T-helper 9 cell (primary cell): Measurements from ENCODE around the gene WASHC3.
A peak's percentile ranks its signal among the peaks of the same experiment; 100 is the strongest.
"Not testable (repeated sequence)": the region's sequence is repeated elsewhere in the genome, so short reads cannot be mapped to it uniquely, and the experiment has no call there.

Source experiments
- DNase-seq: peaks from one replicate; pipeline ENCODE4 v3.0.0-alpha.2; 2020
- total RNA-seq, 2 donors: gene quantifications; one replicate each; lab custom pipeline; 2026; lab: John Stamatoyannopoulos, UW

The WASHC3 gene, protein sequence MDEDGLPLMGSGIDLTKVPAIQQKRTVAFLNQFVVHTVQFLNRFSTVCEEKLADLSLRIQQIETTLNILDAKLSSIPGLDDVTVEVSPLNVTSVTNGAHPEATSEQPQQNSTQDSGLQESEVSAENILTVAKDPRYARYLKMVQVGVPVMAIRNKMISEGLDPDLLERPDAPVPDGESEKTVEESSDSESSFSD
- total RNA-seq = 18.3 to 32.7 reads per million in 2 donors

- DNase-seq = peak; percentile 92
These were observed at the start of gene WASHC3 for GRCh38 chr12:102061560-102062418. TSS of gene WASHC3 (minus strand) at chr12:102061991. CDS start at chr12:102061962, 29 bp downstream.

DNA sequence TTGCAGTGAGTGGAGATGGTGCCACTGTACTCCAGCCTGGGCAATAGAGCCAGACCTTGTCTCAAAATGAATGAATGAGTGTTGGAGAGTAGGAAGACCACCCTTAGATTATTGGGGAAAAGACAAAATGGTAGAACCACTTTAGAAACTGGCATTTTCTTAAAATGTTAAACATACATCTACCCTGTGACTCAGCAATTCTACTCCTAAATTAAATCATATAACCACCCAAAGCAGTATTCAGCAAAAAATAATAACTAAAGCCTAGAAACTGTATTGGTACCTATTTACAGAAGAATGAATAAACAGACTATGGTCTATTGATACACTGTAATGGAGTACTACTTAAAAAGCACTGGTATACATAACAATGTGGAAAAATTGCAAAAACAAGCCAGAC lies 49.0 kb upstream of the WASHC3 start:
- no peak for DNase-seq

- DNase-seq = no peak
These were observed 46.2 kb upstream of the WASHC3 start for GRCh38 chr12:102107970-102108369.

DNA sequence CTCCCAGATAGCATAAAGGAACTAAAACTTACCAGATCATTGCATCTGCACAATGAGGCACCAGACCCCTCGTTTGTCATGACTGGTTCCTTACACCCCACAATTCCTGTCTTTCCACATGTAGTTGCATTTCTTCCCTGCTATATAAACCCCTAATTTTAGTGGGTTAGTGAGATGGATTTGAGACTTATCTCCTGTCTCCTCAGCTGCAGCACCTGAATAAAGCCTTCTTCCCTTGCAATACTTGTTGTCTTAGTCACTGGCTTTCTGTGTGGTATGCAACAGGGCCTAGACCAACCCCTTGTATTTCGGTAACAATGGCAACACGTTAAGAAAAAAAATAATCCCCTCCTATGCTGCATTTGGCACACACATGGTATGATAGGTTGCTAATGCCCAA lies 45.1 kb upstream of the WASHC3 start:
- no peak for DNase-seq

- DNase-seq = no peak
These were observed 35.1 kb upstream of the WASHC3 start for GRCh38 chr12:102096855-102097254.

- no peak for DNase-seq
These were observed 34.0 kb upstream of the WASHC3 start for GRCh38 chr12:102095677-102096263.

- DNase-seq = no peak
These were observed 31.5 kb upstream of the WASHC3 start for GRCh38 chr12:102093319-102093718.

GRCh38 chr12:102089228-102089835 lies 27.5 kb upstream of the WASHC3 start:
- DNase-seq = not testable (repeated sequence)

GRCh38 chr12:102080842-102081241 lies 19.1 kb upstream of the WASHC3 start:
- DNase-seq = no peak

GRCh38 chr12:102072092-102072491 lies 10.3 kb upstream of the WASHC3 start:
- DNase-seq = not testable (repeated sequence)

- DNase-seq = no peak
These were observed 7.9 kb upstream of the WASHC3 start for GRCh38 chr12:102069707-102070106.

- no peak for DNase-seq
These were observed 5.9 kb upstream of the WASHC3 start for GRCh38 chr12:102067574-102068258.

DNA sequence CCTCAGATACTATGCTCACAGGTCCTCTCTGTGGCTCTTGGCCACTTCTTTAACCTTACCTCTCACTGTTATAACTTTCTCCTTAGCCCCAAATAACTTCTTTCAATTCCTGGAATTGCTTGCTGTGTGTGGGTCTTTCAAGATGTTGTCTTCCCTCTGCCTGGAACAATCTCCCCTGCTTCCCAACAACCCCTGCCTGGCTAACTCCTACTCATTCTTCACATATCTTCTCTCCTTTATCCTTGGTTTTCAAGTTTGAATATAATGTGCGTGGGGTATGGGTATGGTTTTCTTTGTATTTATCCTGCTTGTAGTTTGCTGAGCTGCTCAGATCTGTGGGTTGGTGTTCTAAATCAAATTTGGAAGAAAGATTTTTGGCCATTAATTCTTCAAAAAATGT lies 2.7 kb upstream of the WASHC3 start:
- no peak for DNase-seq

DNA sequence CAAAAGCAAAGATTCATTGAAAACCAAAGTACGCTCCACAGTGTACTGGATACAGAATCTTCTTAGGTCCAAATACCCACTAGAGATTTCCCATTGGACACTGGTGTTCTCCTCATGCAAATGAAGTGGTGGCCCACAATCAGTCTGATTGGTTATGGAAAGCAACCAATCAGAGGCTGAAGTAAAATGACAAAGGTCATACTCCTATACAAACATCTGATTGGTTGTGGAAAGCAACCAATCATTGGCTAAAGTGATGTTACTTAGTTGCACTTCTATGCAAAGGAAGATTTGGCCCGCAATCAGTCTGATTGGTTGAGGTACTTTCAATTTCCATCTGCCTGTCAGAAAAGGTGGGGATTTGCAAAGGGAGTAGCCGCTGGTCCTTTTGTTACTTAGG lies 1.3 kb upstream of the WASHC3 start:
- DNase-seq = no peak

DNA sequence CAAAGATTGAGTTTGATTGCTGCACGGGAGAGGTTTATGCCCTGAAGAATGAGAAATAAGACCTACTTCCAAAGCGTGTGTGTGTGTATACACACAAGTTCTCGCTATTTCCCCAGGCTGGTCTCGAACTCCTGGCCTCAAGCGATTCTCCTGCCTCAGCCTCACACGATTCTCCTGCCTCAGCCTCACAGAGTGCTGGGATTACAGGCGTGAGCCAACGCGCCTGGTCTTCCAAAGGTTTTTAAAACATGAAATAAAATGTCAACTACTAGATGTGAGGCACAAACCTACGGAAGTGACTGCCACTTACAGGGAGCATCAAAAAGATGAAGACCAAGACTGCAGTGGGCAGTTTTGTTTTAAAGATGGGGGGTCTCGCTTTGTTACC lies 622 bp upstream of the WASHC3 start:
- DNase-seq = no peak

DNA sequence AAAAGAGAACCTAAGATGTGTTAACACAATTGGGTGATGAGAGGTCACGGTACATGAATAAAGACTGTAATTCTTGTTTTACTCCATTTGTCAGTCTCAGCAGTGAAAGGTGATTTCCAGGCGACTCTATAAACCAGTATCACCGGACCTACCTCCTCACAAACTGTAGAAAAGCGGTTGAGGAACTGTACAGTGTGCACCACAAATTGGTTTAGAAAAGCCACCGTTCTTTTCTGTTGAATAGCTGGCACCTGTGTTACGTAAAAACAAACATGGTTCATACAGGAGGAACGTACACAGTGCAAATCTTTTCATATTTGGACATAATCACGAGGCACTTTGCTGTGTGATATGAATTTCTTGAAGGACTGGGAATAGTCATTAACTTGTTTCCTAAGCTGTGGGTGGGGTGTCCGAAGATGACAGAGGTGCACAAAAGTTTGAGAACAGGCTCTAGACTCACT lies 663 bp downstream of the WASHC3 start:
- DNase-seq = no peak

DNA sequence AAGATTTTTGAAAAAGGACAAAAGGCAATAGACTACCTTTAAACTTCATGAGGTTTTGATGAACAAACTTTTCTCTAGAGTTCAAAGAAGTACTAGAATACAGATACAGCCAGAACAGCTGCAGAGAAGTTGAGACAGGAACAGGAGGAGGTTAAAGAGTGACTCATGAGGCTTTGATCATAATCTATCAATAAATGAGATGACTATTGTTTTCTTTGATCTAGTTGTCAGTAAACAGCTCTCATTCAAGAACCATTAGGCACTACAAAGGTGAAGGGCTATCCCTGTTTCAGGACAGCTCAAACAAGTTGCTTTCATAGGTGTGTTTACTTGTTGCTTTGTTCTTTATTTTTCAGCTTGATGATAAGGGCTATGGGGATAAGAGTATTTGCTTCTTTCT lies 2.4 kb downstream of the WASHC3 start:
- DNase-seq = no peak

DNA sequence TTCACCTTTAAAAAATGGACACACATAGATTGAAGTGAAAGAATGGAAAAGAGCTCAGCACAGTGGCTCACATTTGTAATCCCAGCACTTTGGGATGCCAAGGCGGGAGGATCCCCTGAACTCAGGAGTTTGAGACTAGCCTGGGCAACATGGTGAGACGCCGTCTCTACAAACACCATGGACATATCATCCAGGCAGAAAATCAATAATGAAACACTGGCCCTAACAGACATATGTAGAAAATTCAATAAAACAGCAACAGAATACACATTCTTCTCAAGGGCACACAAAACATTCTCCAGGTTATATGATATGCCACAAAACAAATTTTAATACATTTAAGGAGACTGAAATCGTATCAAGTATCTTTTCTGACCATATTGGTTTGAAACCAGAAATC lies 7.4 kb downstream of the WASHC3 start:
- no peak for DNase-seq

DNA sequence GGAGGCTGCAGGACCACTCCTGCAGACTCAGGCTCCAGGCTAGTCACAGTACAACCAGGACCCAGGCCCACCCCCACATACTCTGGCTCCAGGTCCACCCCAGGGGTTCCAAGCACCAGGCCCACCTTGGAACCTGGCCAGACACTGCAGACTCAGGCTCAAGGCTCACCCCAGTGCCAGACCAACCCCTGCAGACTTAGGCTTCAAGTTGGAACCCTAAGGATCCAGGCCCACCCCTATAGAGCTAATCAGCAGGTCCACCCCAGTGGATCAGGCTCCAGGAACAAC lies 8.8 kb downstream of the WASHC3 start:
- no peak for DNase-seq

- DNase-seq = no peak
These were observed 9.4 kb downstream of the WASHC3 start for GRCh38 chr12:102052192-102053061.

- no peak for DNase-seq
These were observed 10.3 kb downstream of the WASHC3 start for GRCh38 chr12:102051431-102051965.
